ENCODE results near the gene MAP1B. TPM values are rescaled to one million over a fixed set of nuclear protein-coding genes. Genes with fewer than 3 reads are reported as not detected.

The MAP1B gene
- total and polyA plus RNA-seq, 9 of the 15 experiments (the other 6 are each of a cell fraction or from before 2014, with no cell fraction given), result 5.2 to 66.1 (median 17.3) TPM

GRCh38 chr5:72232838-72233237, 125.6 kb downstream of the MAP1B start:
- POLR2A ChIA-PET, result no interaction called here
- H3K9ac ChIP-seq (ENCODE audit: insufficient read depth in 1 of 2, low read depth in 2 of 2, low read length in 2 of 2), result peak overlapping the region in 1 of 2 experiments; percentile 21; a peak in 1 of 4 replicates
- no TSS peak for BruUV-seq (replicated peaks)
- no peaks in the 10 kb centered on the region for H3K9me1 ChIP-seq (ENCODE audit: control insufficient read depth, insufficient read depth, low read length)
- intact Hi-C loops (cut with micrococcal nuclease), result loop anchor here (5.0 kb wide), 1 partner anchor 49 kb away; no protein-coding TSS in a partner anchor
- peaks cover 38% of the 10 kb centered on the region for H3K79me2 ChIP-seq (ENCODE audit: control insufficient read depth, insufficient read depth, low read length)
- DNase-seq (ENCODE audit: extremely low read depth in 1 of 4, low spot score in 3 of 4), result no peak
- TF ChIP-seq PKNOX1 (IDR thresholded peaks at IDR 0.05) (peak; percentile 21; the same call in 1 of the 2 replicates), ESRRA (IDR thresholded peaks at IDR 0.05; ENCODE audit: borderline replicate concordance, low read depth) (peak; percentile 73), FOXK2 (conservative IDR thresholded peaks at IDR 0.05 in 1 of 2, IDR thresholded peaks at IDR 0.05 in 1 of 2; ENCODE audit: low read depth in 2 of 2) (no peak), PATZ1 (CRISPR knock-in tag; IDR thresholded peaks at IDR 0.05; ENCODE audit: borderline replicate concordance) (0 out of 2 replicates have a peak, but pooled peaks have one; percentile 55), ZNF764 (CRISPR knock-in tag; IDR thresholded peaks at IDR 0.05; ENCODE audit: low read depth) (no peak), GABPB2 (CRISPR knock-in tag; conservative IDR thresholded peaks at IDR 0.05) (no peak), ATF1 (CRISPR knock-in tag; IDR thresholded peaks at IDR 0.05) (no peak), ATF1 (tag; IDR thresholded peaks at IDR 0.05) (0 out of 2 replicates have a peak, but pooled peaks have one; percentile 0), PHF20 (IDR thresholded peaks at IDR 0.05; ENCODE audit: partially characterized antibody) (no peak), RBM25 (IDR thresholded peaks at IDR 0.05; ENCODE audit: low read depth, low read length, severe bottlenecking) (no peak), WHSC1 (IDR thresholded peaks at IDR 0.05; ENCODE audit: low read length) (no peak), E4F1 (CRISPR knock-in tag; IDR thresholded peaks at IDR 0.05; ENCODE audit: borderline replicate concordance) (0 out of 2 replicates have a peak, but pooled peaks have one; percentile 29), HES1 (IDR thresholded peaks at IDR 0.05; ENCODE audit: low read depth) (no peak), ARHGAP35 (IDR thresholded peaks at IDR 0.05; ENCODE audit: partially characterized antibody) (no peak), SMC3 (conservative IDR thresholded peaks at IDR 0.05; ENCODE audit: insufficient read depth, low read depth, low read length) (no peak), MCM2 (IDR thresholded peaks at IDR 0.05; ENCODE audit: low read depth) (no peak)
- peak overlapping the region; percentile 88 for H3K27ac ChIP-seq (ENCODE audit: extremely low read depth, low read depth, low read length)
- peaks cover 0 to 81% of the 10 kb centered on the region in 2 experiments; a peak in 3 of 5 replicates for H3K4me1 ChIP-seq (replicated peaks in 1 of 2; ENCODE audit: control insufficient read depth in 2 of 2, insufficient read depth in 2 of 2, low read length in 2 of 2)
- no peaks in the 10 kb centered on the region for H3K9me3 ChIP-seq (replicated peaks; ENCODE audit: control insufficient read depth, insufficient read depth, low read depth, low read length)
- peak overlapping the region; percentile 5; the same call in 1 of the 2 replicates for H2AFZ ChIP-seq (ENCODE audit: low read depth, low read length)
- no peak for ATAC-seq
- no peaks in the 10 kb centered on the region for H4K20me1 ChIP-seq (replicated peaks; ENCODE audit: control insufficient read depth, insufficient read depth, low read length)
- in situ Hi-C loops (cut with MboI), result no loop called here
- H3K27me3 ChIP-seq (ENCODE audit: control insufficient read depth in 2 of 2, insufficient read depth in 2 of 2, low read length in 2 of 2), result no peaks in the 10 kb centered on the region
- H3K36me3 ChIP-seq (ENCODE audit: control insufficient read depth, insufficient read depth, low read length), result peaks cover 83% of the 10 kb centered on the region
- H3K4me3 ChIP-seq, result no peak overlapping the region
- peak; percentile 75 for FAIRE-seq
- CTCF ChIA-PET (ENCODE audit: low intra/inter-chr PET ratio), result no interaction called here
- H3K4me2 ChIP-seq (ENCODE audit: insufficient read depth, low read length), result peak overlapping the region; percentile 48
- 28% methylated on average over 2 of the region's 2 CpGs for WGBS (ENCODE audit: insufficient coverage, low coverage, missing lambda C conversion rate)

Data from K562 (cell line).